RPMI8226 (cell line): ENCODE results near the gene PRLR.

Source experiments
- DNase-seq: peaks from one replicate; pipeline ENCODE4 v3.0.0-alpha.2; 2015

Gene PRLR

GRCh38 chr5:35233121-35233520, 2.8 kb upstream of the PRLR start:
- no peak for DNase-seq

- DNase-seq, result no peak
These were observed 1.8 kb upstream of the PRLR start for GRCh38 chr5:35232124-35232523.

GRCh38 chr5:35229076-35230037, 930 bp downstream of the PRLR start:
- DNase-seq, result peak; percentile 6

GRCh38 chr5:35228310-35228709, 2.0 kb downstream of the PRLR start:
- DNase-seq, result no peak

DNA sequence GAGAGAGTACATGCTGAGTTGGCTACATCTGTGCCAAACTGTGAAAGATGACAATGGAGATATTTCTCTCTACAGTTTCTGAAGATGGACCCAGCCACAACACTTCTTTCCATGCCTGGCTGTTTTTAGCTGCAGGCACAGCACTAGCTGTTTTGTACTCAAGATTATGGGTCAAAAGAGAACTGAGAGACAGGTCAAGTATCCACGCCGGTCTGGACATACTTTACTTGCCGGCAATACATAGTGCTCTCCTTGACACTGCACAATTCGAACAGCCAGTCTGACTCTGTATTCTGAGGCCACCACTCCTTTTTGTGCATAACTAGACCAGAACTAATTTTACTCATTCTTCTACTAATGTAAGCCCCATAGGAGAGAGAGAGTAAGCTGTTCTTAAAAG, 2.6 kb downstream of the PRLR start:
- no peak for DNase-seq

GRCh38 chr5:35223787-35224395, 6.4 kb downstream of the PRLR start:
- DNase-seq, result no peak

- DNase-seq, result no peak
These were observed 9.3 kb downstream of the PRLR start for GRCh38 chr5:35220967-35221366.

DNA sequence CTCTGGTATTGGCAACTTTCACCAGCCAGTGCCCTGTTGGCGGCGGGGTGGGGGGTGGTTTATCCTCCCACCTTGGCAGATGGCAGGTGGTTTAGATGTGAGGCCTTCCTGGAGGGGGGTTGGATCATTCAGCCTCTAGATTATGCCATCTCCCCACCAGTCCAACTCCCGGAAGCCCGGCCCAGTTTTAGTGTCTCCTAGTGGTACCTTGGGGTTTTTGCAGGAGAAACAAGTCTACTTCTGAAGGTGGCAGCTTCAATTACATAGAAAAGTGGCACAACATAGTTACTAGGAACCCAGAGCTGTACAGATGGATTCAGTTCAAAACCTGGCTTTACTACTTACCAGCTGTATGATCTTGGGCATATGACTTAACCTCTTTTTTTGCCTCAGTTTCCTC, 11.3 kb downstream of the PRLR start:
- DNase-seq, result no peak

DNA sequence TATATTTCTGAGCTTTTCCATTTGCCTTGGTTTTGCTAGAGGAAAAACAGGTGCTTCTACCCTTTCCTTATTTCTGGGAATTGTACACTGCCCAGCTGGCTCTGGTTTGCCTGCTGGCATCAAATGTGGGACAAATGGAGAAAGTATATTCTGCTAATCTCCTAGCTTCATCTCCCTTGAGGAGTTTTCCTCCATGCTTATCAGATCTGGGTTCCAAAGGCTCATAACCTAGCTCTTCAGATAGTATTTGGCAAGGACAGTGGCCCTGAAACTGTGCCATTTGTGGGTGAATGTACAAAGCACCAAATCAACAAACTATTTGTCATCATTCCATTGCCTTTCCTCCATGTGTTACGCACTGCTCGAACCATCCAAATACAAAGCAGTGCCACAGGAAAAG, 16.2 kb downstream of the PRLR start:
- DNase-seq, result no peak

- no peak for DNase-seq
These were observed 16.7 kb downstream of the PRLR start for GRCh38 chr5:35213608-35214007.

- no peak for DNase-seq
These were observed 17.9 kb downstream of the PRLR start for GRCh38 chr5:35212122-35212982.

GRCh38 chr5:35209862-35210261, 20.4 kb downstream of the PRLR start:
- DNase-seq, result no peak

GRCh38 chr5:35205606-35206005, 24.7 kb downstream of the PRLR start:
- no peak for DNase-seq

DNA sequence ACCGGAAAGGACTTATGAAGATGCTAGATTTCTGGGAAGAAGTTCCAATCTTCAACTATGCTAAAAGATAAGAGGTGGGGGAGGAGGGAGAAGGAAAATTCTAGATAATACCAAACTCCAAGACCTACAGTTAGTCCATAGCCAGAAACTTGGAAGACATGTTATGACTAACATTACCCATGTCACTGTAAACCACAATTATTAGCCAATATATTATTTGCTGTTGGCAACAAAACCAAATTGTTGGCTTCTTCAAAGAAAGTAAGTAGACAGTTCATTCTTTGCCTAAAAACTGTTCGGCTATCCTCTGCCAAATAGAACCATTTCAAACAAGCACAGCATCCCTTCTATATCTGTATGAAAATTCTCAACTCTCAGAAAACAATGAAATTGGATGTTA, 25.1 kb downstream of the PRLR start:
- no peak for DNase-seq

GRCh38 chr5:35203403-35203802, 26.9 kb downstream of the PRLR start:
- no peak for DNase-seq

DNA sequence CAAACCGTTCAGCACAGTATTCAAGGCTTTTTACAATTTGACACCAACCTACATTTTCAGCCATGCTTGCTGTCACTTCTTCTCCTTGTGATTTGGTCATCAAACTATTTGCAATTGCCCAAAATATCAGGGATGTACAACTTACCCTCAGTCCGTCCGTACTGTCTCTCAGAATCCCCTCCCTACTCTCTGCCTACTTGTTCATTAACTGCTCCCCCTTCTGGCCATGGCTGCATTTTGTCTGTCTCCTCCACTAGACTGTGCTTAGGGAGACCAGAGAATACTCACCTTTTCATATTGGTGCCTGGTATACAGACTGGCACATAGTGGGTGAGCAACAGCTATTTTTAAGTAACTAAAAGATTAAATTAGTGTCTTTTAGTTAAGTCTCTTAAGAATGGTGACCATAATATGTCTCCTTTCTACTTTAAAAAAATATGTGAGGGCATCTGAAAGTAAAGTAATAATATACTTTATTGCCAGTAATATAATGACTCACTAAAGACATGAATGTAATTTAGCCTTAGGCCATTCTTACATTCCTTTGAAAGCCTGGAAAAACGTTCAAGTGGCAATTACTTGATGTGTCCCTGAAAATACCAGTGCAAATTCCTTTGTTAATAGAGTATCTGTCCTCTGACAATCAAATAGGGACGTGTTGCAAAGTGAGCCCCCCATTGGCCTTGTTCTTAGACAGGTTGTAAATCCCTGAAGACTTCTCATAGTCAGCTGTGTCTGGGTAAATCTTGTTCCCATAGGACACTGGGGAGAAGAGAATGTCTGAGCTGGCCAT, 27.8 kb downstream of the PRLR start:
- DNase-seq, result peak; percentile 19

- no peak for DNase-seq
These were observed 29.0 kb downstream of the PRLR start for GRCh38 chr5:35201291-35201690.

GRCh38 chr5:35199886-35200285, 30.4 kb downstream of the PRLR start:
- no peak for DNase-seq

- no peak for DNase-seq
These were observed 31.6 kb downstream of the PRLR start for GRCh38 chr5:35198686-35199085.

DNA sequence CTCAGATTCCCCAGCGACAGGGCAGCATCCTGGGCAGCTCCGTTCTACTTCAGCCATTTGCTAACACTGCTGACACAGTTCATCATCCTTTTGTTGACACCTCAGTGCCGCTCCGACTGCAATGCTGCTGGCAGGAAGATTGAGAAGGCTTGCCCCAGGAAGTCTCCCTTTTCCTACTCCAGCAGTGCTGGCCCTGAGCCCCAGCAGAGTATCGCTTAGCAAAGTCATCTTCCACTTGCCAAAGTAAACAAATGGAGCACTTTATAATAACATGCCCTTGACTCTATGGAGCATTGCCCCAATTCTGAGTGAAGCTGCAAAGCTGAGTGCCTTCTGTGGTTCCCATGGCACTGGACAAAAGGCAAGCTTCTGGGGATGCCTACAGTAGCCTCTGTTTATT, 32.2 kb downstream of the PRLR start:
- DNase-seq, result no peak

GRCh38 chr5:35197351-35197750, 32.9 kb downstream of the PRLR start:
- DNase-seq, result no peak

GRCh38 chr5:35195472-35195852, 34.8 kb downstream of the PRLR start:
- DNase-seq, result no peak
